KOPT-K1 (cell line): ENCODE measurements around the gene RPSA.
"Not testable (repeated sequence)": the region's sequence is repeated elsewhere in the genome, so short reads cannot be mapped to it uniquely, and the experiment has no call there.

ENCODE experiments used
- H3K27ac ChIP-seq: fragments of 200-600 bp; sonication (generic); 2 replicates; pipeline ENCODE4 v1.5.1; 2016; ENCODE audit warnings: antibody characterized with exemption, mild to moderate bottlenecking, low read depth, low read length; ENCODE audit not compliant: poor library complexity, severe bottlenecking
- H3K36me3 ChIP-seq: fragments of 200-600 bp; sonication (generic); 2 replicates; pipeline ENCODE4 v1.5.1; 2017; ENCODE audit warnings: antibody characterized with exemption, mild to moderate bottlenecking, low read length, moderate library complexity; ENCODE audit not compliant: insufficient read depth
- H3K9me3 ChIP-seq: fragments of 200-600 bp; sonication (generic); 2 replicates; pipeline ENCODE4 v1.5.1; 2017; ENCODE audit warnings: antibody characterized with exemption, low read length, mild to moderate bottlenecking; ENCODE audit not compliant: insufficient read depth, poor library complexity, severe bottlenecking

RPSA gene

DNA sequence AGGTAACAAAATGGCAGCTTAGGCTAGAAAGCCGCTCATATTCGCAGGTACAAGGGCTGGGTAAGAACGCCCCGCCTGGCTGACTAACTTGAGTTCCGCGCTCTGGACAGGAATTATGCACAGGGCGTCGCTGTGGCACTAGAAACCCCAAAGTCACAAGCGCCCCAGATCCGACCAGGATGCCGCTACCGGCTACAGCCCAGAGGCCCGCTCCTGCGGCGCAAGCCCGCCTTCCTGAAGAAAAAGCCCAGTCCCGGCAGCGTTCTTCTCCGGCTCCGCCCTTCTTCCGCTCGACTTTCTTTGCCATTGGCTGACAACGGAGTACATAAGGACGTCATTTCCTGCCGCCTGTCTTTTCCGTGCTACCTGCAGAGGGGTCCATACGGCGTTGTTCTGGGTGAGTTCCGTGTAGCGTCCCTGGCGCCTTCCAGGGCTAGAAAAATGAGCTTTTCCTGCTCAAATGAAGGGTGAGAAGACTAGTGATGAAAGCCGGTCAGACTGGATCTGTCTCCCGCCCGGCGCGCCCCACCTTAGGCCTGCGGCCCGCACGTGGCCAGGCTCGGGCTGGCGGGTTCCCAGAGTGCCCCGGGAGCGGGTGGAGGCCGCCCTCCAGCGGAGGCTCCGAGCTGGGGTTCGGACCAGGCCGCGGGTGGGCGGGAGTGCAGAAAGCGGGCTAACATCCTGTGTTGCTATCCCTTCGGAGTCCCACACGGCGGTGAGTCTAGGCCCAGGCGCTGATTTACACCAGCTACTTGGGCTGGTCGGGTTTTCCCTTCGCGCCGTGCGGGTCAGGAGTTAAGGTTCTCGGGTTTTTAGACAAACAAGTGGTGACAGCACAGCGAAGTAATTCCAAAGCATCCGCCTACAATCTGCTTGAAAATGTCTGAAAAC is at the start of gene RPSA:
Gene RPSA (plus strand): TSS at position 353 of the 891 bp plus-strand sequence. CDS start 934 bp downstream, outside the sequence.
- Histone ChIP-seq H3K36me3 (peaks cover 61% of the 10 kb centered on the region), H3K27ac (peak within 1 kb of the TSS; percentile 78), H3K9me3 (no peaks in the 10 kb centered on the region)

DNA sequence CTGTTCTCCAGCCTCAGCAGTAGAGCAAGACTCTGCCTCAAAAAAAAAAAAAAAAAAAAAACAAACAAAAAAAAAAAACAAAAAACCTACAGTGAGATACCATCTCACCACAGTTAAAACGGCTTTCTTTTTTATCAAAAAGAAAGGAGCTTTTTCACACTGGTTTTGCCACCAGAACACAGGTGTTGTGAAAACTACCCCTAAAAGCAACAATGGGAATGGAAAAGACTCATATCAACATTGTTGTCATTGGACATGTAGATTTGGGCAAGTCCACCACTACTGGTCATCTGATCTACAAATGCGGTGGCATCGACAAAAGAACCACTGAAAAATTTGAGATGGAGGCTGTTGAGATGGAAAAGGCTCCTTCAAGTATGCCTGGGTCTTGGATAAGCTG is 48.2 kb upstream of the RPSA start:
- H3K36me3 ChIP-seq: no peaks in the 10 kb centered on the region
- peak overlapping the region; percentile 99 for H3K27ac ChIP-seq
- H3K9me3 ChIP-seq: no peaks in the 10 kb centered on the region

DNA sequence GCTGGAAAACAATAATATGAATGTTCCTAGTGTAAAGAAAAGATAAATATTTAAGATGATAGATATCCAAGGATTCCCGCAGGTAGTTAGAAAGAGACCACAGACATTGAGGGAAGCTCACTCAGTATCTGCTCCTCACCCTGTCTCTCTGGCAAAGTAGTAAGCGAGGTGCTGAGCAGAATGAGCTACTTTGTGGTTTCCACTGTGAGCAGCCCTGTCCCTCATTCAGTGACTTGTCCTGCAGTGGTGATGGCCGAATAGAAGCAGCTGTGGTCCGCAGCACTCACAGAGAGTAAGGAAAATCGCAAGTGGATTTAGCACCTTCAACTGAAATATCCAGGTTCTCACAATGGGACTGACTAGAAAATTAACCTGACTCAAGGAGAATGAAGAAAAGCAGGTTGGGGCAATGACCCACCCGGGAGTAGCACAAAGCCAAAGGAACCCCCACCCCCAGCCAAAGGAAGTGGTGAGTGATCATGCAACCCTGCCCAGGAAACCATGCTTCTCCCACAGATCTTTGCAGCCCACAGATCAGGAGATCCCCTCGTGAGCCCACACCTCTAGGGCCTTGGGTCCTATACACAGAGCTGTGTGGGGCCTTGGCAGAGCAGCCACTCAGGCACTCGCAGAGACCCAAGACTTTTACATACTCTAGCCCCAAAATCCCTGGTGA is 45.1 kb upstream of the RPSA start:
- H3K9me3 ChIP-seq: peaks cover 6% of the 10 kb centered on the region
- H3K27ac ChIP-seq: peak overlapping the region; percentile 99
- H3K36me3 ChIP-seq: no peaks in the 10 kb centered on the region

DNA sequence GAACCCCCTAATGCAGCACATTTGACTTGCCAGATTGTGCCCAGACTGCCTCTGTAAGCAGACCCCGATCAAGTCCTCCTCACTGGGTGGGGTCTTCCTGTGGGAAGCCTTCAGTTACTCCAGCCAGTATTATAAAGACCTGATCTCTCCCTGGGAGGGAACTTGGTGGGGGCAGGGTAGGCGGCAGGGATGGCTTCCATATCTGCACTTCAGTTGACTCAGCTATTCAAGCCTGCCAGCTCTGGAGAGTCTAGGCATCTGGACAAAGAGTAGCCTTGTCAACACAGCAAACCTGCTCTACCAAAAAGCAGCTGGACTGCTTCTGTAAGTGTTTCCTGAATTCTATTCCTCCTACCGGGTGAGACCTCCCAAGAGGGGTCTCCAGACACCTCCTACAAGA is 44.3 kb upstream of the RPSA start:
- H3K36me3 ChIP-seq: no peaks in the 10 kb centered on the region
- H3K27ac ChIP-seq: peak overlapping the region; percentile 99
- H3K9me3 ChIP-seq: peaks cover 6% of the 10 kb centered on the region

DNA sequence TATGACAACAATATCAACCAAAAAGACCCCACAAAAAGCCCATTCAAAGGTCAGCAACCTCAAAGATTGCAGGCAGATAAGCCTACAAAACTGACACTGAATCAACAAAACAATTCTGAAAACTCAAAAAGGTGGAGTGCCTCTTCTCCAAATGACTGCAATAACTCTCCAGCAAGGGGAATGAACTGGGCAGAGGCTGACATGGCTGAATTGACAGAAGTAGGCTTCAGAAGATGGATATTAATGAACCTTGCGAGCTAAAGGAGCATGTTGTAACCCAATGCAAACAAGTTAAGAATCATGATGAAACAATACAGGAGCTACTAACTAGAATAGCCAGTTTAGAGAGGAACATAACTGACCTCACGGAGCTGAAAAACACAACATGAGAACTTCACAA is 43.7 kb upstream of the RPSA start:
- H3K36me3 ChIP-seq: no peaks in the 10 kb centered on the region
- peaks cover 6% of the 10 kb centered on the region for H3K9me3 ChIP-seq
- H3K27ac ChIP-seq: peak overlapping the region; percentile 99

DNA sequence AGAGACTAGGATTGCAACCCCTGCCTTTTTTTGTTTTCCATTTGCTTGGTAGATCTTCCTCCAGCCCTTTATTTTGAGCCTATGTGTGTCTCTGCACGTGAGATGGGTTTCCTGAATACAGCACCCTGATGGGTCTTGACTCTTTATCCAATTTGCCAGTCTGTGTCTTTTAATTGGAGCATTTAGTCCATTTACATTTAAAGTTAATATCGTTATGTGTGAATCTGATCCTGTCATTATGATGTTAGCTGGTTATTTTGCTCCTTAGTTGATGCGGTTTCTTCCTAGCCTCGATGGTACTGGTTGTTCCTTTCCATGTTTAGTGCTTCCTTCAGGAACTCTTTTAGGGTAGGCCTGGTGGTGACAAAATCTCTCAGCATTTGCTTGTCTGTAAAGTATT is 36.1 kb upstream of the RPSA start:
- not testable (repeated sequence) for H3K27ac ChIP-seq, H3K36me3 ChIP-seq
- peaks cover 19% of the 10 kb centered on the region for H3K9me3 ChIP-seq

DNA sequence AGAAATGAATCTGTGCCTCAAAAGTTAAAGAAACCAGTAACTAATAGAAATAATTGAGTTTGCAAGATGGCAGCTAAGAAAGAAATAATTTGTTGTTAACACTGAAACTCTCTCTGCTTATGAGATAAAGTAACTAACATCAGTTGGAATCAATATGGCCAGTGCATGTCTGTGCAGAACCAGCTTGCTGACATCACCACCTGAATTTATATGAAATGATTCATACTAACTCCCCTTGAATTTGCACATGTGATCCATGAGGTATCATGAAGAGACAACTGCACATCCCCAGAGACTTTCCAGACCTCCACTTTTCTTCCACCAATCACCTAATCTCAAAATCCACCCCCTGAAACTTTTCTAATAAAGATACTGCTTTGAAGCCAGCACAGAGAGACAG is 33.7 kb upstream of the RPSA start:
- no peaks in the 10 kb centered on the region for H3K36me3 ChIP-seq
- no peak overlapping the region for H3K27ac ChIP-seq
- peaks cover 13% of the 10 kb centered on the region for H3K9me3 ChIP-seq

DNA sequence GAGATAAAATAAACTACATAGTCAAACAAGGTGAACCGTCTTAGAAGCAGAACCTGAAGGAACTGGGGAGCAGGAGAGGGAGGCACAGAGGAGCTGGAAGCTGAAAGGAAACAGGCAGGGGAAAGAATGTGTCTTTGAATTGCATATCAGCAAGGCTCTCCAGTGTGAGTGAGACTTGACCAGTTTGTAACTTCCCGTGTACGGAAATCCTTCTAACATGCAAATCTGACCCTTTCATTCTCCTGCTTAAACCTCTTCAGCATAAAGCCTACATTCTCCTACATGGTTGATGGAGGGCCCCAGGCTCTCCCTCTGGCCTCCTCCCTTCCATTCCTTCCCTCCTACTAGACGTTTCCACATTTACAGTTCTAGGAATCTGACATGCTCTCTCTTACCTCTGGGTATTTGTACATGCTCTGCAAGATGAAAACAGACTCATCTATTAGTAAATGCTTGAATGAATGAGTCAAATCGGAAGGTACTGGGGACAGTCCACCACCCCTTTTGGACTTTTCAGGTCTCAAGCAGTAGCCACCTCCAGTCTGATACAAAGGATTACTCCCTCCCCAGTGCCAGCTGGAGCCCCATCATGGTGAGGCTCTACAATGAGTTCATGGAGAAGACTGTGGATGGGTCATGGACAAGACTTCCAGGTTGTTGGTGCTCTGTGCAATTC is 29.4 kb upstream of the RPSA start:
- Histone ChIP-seq H3K9me3 (peaks cover 7% of the 10 kb centered on the region), H3K36me3 (no peaks in the 10 kb centered on the region), H3K27ac (peak overlapping the region; percentile 35)

DNA sequence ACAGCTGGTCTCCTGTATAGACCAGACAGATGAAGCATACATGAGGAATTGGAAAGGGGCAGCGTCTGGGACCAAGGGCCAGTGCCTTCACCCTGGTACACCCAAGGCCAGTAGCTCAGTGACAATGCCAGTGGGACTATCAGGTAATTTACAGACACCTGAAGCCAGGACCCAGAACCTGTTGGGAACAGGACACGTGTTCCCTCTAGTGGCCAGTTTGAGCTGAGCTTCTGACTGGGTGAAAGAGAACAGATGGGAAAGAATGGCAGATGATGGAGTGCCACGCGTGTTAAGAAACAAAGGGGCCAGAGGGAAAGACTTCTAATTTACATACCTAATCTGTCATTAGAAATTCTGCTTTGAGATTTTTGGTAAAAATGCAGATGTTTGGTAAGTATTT is 28.4 kb upstream of the RPSA start:
- no peaks in the 10 kb centered on the region for H3K36me3 ChIP-seq
- H3K27ac ChIP-seq: peak overlapping the region; percentile 35
- H3K9me3 ChIP-seq: no peaks in the 10 kb centered on the region

DNA sequence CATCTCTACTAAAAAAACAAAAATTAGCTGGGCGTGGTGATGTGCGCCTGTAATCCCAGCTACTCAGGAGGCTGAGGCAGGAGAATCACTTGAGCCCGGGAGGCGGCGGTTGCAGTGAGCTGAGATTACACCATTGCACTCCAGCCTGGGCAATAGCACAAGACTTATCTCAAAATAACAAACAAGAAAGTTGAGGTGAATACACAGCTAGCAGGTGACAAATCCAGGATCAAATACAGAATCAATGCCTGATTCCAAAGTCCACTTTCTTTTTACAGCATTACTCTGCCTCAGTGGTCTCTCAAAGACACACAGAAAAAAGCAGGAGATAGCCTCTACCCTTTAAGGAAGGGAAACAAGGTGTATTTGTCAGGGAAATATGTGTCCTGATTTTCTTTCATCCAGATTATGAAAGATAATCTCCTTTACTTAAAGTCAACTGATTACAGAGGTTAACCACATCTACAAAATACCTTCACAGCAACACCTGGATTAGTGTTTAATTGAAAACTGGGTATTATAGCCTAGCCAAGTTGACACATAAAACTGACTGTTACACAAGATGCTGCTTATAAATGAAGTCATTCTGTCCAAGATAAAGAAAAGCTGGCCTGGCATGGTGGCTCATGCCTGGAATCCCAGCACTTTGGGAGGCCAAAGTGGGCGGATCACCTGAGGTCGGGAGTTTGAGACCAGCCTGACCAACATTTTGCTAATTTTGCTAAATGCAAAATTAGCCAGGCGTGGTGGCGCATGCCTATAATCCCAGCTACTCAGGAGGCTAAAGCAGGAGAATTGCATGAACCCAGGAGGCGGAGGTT is 27.4 kb upstream of the RPSA start:
- Histone ChIP-seq H3K27ac (no peak overlapping the region), H3K9me3 (no peaks in the 10 kb centered on the region), H3K36me3 (no peaks in the 10 kb centered on the region)

DNA sequence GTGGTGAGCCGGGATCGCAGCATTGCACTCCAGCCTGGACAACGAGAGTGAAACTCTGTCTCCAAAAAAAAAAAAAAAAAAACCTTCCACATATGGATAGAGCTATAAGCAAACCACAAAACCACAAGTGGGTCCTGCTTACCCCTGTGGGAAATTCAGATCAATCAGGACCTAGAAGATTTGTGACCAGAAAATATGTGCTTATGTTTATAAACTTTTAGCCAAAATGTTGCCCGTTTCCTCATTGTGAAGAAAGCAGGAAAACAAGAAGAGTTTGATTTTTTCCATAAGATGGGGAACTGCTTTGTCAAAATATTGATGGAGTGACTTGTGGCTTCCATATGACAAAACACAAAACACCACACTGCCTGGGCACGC is 26.8 kb upstream of the RPSA start:
- H3K9me3 ChIP-seq: no peaks in the 10 kb centered on the region
- 0 out of 2 replicates have a peak, but pooled peaks cover under 1% of the 10 kb centered on the region for H3K36me3 ChIP-seq
- no peak overlapping the region for H3K27ac ChIP-seq

DNA sequence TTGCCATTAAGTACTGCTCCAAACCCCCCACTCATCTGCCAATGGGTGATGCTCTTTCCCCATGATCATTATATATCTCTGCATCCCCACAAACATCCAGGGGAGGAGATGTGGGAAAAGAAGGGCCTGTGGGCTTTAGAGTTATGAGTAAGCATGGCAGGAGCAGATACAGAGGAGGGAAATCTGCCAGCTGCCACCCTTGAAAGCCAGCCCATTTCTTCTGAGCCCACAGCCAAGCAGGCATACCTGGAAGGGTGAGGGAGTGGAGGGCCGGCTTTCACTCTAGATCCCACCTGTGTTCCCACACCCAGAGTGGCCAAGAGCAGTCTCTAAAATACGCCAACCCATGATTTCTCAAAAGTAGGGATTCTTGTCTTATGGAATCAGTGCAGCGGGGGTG is 25.1 kb upstream of the RPSA start:
- H3K9me3 ChIP-seq: no peaks in the 10 kb centered on the region
- H3K36me3 ChIP-seq: peaks cover 17% of the 10 kb centered on the region
- no peak overlapping the region for H3K27ac ChIP-seq

DNA sequence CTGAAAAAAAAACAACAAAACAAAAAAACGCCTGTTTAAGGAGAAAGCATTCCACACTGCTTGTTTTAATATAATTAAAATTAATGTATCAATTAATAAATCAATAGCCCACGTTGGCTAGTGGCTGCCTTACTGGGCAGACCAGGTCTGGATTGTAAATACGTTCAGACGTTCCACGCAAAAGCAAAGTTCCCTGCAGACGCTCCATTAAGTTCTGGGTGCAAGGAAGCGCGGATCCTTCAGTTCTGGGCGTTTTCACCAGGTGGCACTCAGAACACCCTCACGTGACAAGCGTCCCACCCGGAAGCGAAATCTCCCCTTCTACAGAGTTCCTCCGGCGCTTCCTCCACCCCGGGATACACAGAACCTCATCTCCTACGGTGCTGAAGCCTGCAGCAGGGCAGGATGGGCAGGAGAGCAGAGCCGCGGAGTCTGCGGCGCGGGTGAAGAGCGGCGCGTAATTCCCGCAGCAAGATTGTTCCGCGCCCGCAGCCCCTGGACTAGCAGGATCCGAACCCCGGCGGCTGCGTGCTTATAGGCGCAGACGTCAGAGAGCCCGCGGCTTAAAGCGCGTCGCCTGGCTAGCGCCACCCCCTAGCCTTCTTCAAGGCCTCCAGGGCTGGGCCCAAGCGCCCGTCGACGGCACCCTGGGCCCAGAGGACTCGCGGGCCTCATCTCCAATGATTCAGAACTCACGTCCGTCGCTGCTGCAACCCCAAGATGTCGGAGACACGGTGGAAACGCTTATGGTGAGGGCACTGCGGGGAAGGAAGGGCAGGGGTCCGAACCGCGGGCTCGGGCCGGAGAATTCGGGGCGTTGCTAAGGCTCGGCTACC is 23.3 kb upstream of the RPSA start, which contains the start of gene SLC25A38:
Gene SLC25A38 (plus strand): TSS at position 326 of the 836 bp plus-strand sequence. CDS start 355 bp downstream, at position 681.
- Histone ChIP-seq H3K9me3 (no peaks in the 10 kb centered on the region), H3K27ac (peak within 1 kb of the TSS; percentile 91)

More for the DNA sequence above, 23.3 kb upstream of the RPSA start, which contains the start of gene SLC25A38:
- H3K36me3 ChIP-seq: peaks cover 22% of the 10 kb centered on the region
